ENCODE results near the gene SETSIP.

Gene SETSIP

DNA sequence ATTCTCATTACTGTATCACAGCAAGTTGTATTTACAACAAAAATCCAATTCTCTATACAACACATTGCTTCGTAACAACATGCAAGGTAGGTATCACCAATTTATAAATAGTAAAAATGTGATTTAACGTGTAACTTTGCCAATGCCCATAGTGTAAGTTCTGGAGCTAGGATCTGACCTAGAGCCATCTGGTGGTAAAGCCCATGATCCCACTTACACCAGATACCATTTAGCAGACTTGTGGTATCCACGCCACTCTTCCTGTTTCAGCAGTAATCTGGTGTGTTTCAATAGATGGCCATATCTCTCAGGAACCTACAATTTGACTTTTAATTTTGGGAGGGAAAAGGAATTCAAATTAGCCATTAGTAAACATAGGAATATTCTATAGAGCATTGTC, 10.2 kb downstream of the SETSIP start:
- no peak for TF ChIP-seq CTCF (IDR thresholded peaks at IDR 0.05; ENCODE audit: low read depth, low read length)
- no peak overlapping the region for H3K4me3 ChIP-seq (ENCODE audit: low read depth, low read length)

DNA sequence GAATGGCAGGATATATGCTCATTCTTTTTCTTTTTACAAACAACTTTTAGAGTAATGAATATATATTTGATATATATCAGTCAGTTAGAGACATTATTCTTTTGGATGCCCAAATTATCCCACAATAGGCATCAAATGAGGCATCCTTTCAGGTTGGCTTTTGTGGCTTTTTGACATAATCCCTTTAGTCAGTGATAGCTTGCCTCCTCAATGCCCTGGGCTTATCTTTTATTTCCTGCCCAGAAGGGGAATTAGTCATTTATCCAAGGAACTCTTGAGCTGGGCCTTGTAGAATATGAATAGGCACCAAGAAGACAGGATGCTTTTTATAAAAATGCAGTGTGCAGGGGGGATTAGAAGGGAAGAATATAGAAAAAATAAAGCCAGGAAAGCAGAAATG, 23.3 kb downstream of the SETSIP start:
- TF ChIP-seq CTCF (IDR thresholded peaks at IDR 0.05; ENCODE audit: low read depth, low read length): no peak
- no peak overlapping the region for H3K4me3 ChIP-seq (ENCODE audit: low read depth, low read length)

GRCh38 chr1:92045766-92046495, 29.3 kb downstream of the SETSIP start:
- H3K4me3 ChIP-seq (ENCODE audit: low read depth, low read length): no peak overlapping the region
- TF ChIP-seq CTCF (IDR thresholded peaks at IDR 0.05; ENCODE audit: low read depth, low read length): no peak

DNA sequence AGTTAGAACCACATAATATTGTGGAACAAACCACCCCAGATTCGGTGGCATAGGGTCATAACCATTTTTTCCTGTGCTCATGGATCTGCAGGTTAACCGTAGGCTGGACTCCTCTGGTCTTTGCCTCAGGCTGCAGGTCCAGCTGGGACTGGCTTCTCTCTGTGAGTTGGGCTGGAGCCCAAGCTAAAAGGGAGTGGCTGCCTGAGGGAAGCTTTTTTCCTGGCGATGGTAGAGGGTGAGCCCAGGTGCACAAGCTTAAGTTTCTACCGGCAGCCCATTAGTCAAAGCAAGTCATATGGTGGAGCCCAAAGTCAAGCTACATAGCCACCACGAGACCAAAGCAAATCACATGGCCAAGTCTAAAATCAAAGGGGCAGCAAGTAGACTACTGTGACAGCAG, 31.6 kb downstream of the SETSIP start:
- H3K4me3 ChIP-seq (ENCODE audit: low read depth, low read length): no peak overlapping the region
- no peak for TF ChIP-seq CTCF (IDR thresholded peaks at IDR 0.05; ENCODE audit: low read depth, low read length)

DNA sequence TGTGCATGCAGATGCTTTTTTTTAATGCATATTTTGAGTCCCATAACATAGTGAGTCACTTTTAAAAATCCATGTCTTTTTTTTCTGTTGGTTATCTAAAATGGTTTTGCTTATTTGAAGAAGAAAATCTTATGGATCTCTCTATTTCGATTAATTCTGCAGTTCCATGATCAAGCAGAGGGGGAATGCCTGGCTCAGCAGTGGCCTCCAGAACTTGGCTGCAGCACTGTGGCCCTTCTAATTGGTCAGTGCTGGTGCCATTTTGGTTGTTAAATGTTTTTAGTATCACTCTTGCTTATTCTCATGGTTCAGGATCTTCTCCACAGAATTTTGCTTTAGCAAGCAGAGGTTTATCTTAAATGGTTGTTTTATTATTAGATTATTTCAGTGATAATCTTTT, 34.2 kb downstream of the SETSIP start:
- H3K4me3 ChIP-seq (ENCODE audit: low read depth, low read length): no peak overlapping the region
- no peak for TF ChIP-seq CTCF (IDR thresholded peaks at IDR 0.05; ENCODE audit: low read depth, low read length)

DNA sequence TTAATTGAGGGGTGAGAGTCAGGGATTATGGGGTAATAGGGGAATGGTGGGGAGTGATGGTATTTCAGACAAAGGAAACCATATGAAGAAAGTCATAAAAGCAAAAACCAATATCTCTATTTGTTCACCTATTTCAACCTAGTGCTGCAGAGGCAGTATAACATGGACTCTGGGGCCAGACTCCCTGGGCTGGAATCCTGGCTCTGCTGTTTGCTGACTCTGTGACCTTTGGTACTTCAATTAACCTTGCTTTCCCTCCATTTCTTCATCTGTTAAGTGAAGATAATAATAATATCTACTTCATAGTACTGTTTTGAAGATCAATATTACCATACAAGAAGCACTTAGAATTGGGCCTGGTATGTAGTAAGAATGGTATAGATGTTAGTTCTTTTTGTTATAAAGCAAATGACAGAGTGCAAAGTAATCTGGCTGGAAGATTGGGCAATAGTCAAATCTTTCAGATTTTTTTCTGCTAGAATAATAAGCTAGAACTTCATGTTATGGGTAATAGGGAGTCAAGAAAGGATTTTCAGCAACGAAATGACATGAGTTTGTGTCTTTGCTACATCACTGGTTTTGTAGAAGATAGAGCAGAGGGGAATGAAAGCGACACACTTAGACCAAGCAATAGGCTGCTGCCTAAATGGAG, 36.4 kb downstream of the SETSIP start:
- no peak for TF ChIP-seq CTCF (IDR thresholded peaks at IDR 0.05; ENCODE audit: low read depth, low read length)
- H3K4me3 ChIP-seq (ENCODE audit: low read depth, low read length): no peak overlapping the region

GRCh38 chr1:92037400-92037799, 37.8 kb downstream of the SETSIP start:
- no peak overlapping the region for H3K4me3 ChIP-seq (ENCODE audit: low read depth, low read length)
- TF ChIP-seq CTCF (IDR thresholded peaks at IDR 0.05; ENCODE audit: low read depth, low read length): no peak

All from WI38 (cell line).